BE2C (cell line): ENCODE measurements around the gene ADH7.

Source experiments
- DNase-seq: peaks from one replicate; pipeline ENCODE4 v3.0.0-alpha.2; 2020
- H3K27me3 ChIP-seq: fragments of 250-450 bp; sonication (Bioruptor Pico); 2 replicates; pipeline ENCODE4 v1.5.1; 2020; ENCODE audit warnings: mild to moderate bottlenecking
- H3K36me3 ChIP-seq: fragments of 250-450 bp; sonication (Bioruptor Pico); 2 replicates; pipeline ENCODE4 v1.5.1; 2020; ENCODE audit warnings: mild to moderate bottlenecking
- H3K4me1 ChIP-seq: fragments of 250-450 bp; sonication (Bioruptor Pico); 2 replicates; pipeline ENCODE4 v1.5.1; 2020
- H3K4me3 ChIP-seq: 2 replicates; pipeline ENCODE4 v1.5.1; 2011; ENCODE audit warnings: low read depth, low read length
- H3K9me3 ChIP-seq: fragments of 250-450 bp; sonication (Bioruptor Pico); 2 replicates; pipeline ENCODE4 v1.5.1; 2020
- TF ChIP-seq, protein P1 (sequence below): IDR thresholded peaks from 2 replicates; pipeline ENCODE4 v1.5.1; 2012; ENCODE audit warnings: mild to moderate bottlenecking, low read depth, low read length

Gene ADH7

GRCh38 chr4:99366491-99366890 is 68.7 kb downstream of the ADH7 start:
- Histone ChIP-seq H3K4me1 (no peaks in the 10 kb centered on the region), H3K27me3 (no peaks in the 10 kb centered on the region), H3K4me3 (no peak overlapping the region), H3K9me3 (no peaks in the 10 kb centered on the region), H3K36me3 (no peaks in the 10 kb centered on the region)
- no peak for DNase-seq
- TF ChIP-seq, protein P1, sequence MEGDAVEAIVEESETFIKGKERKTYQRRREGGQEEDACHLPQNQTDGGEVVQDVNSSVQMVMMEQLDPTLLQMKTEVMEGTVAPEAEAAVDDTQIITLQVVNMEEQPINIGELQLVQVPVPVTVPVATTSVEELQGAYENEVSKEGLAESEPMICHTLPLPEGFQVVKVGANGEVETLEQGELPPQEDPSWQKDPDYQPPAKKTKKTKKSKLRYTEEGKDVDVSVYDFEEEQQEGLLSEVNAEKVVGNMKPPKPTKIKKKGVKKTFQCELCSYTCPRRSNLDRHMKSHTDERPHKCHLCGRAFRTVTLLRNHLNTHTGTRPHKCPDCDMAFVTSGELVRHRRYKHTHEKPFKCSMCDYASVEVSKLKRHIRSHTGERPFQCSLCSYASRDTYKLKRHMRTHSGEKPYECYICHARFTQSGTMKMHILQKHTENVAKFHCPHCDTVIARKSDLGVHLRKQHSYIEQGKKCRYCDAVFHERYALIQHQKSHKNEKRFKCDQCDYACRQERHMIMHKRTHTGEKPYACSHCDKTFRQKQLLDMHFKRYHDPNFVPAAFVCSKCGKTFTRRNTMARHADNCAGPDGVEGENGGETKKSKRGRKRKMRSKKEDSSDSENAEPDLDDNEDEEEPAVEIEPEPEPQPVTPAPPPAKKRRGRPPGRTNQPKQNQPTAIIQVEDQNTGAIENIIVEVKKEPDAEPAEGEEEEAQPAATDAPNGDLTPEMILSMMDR, result no peak

DNA sequence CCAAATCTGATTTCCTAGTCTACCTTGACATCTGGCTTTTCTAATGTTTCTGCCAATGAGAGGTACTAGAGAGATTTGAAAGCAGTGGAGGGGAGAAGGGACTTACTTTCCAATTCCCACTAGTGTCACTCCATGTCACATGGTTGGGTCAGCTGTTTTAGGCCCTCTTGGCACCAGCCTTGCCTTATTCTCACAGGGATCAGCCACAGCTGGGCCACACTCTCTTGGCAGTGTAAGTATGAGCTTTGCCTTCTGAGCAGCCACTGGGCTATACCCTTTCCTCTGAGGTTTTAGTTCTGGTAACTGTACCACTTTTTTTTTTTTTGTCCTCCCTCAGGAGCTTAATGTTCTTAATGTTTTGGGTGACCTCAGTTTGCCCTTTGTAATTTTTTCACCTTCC is 72.4 kb downstream of the ADH7 start:
- TF ChIP-seq, protein P1, result no peak
- Histone ChIP-seq H3K9me3 (peaks cover 5% of the 10 kb centered on the region; the same call in 1 of the 2 replicates), H3K36me3 (no peaks in the 10 kb centered on the region), H3K27me3 (no peaks in the 10 kb centered on the region), H3K4me3 (no peak overlapping the region), H3K4me1 (no peaks in the 10 kb centered on the region)
- no peak for DNase-seq
